EL (cell line): ENCODE measurements around the gene DNTT.

Source experiments
- DNase-seq: peaks from one replicate; pipeline ENCODE4 v3.0.0-alpha.2; 2016

The DNTT gene

GRCh38 chr10:96304230-96304629 lies at the start of gene DNTT:
TSS of gene DNTT (plus strand) at chr10:96304434. CDS start at chr10:96304498, 64 bp downstream.
- no peak for DNase-seq

GRCh38 chr10:96254976-96255375 lies 49.3 kb upstream of the DNTT start:
- no peak for DNase-seq

- no peak for DNase-seq
Measured at GRCh38 chr10:96255549-96256333, 48.5 kb upstream of the DNTT start.

- DNase-seq = no peak
Measured at GRCh38 chr10:96257944-96258343, 46.3 kb upstream of the DNTT start.

GRCh38 chr10:96259150-96259549 lies 45.1 kb upstream of the DNTT start:
- no peak for DNase-seq

- DNase-seq = no peak
Measured at GRCh38 chr10:96260014-96260413, 44.2 kb upstream of the DNTT start.

GRCh38 chr10:96261132-96261531 lies 43.1 kb upstream of the DNTT start:
- DNase-seq = no peak

GRCh38 chr10:96261930-96262329 lies 42.3 kb upstream of the DNTT start:
- DNase-seq = no peak

GRCh38 chr10:96263176-96263575 lies 41.1 kb upstream of the DNTT start:
- no peak for DNase-seq

- DNase-seq = no peak
Measured at GRCh38 chr10:96263669-96264068, 40.6 kb upstream of the DNTT start.

- DNase-seq = no peak
Measured at GRCh38 chr10:96264938-96265337, 39.3 kb upstream of the DNTT start.

GRCh38 chr10:96266118-96266770 lies 38.0 kb upstream of the DNTT start:
- no peak for DNase-seq

- no peak for DNase-seq
Measured at GRCh38 chr10:96267234-96267705, 37.0 kb upstream of the DNTT start.

- no peak for DNase-seq
Measured at GRCh38 chr10:96268341-96268909, 35.8 kb upstream of the DNTT start.

GRCh38 chr10:96269438-96270300 lies 34.6 kb upstream of the DNTT start:
- DNase-seq = no peak

GRCh38 chr10:96270571-96270970 lies 33.7 kb upstream of the DNTT start:
- DNase-seq = no peak

GRCh38 chr10:96271016-96271815 lies 33.0 kb upstream of the DNTT start, which contains the start of gene BLNK:
TSS of gene BLNK (minus strand) at chr10:96271569. CDS start at chr10:96271398, 171 bp downstream.
- DNase-seq = no peak

GRCh38 chr10:96272316-96273280 lies 31.6 kb upstream of the DNTT start:
- DNase-seq = no peak

- DNase-seq = no peak
Measured at GRCh38 chr10:96275685-96276418, 28.4 kb upstream of the DNTT start.

GRCh38 chr10:96276426-96276825 lies 27.8 kb upstream of the DNTT start:
- DNase-seq = no peak
